Gastrocnemius medialis (tissue), 4 donors: ENCODE measurements around the gene GMCL2.

Source experiments
- CTCF ChIP-seq, 5 experiments: fragments of 450-650 bp in 3 of 5; fragments of 200-600 bp in 2 of 5; sonication (generic) in 2 of 5; IDR thresholded peaks in 4 of 5; conservative IDR thresholded peaks in 1 of 5; 1 replicate in 4 of 5; 2 replicates in 1 of 5; pipeline ENCODE4 v1.5.1; 2016 to 2019; ENCODE audit warnings: antibody characterized with exemption in 5 of 5, mild to moderate bottlenecking in 3 of 5, moderate library complexity in 3 of 5
- POLR2A ChIP-seq, 2 donors: fragments of 450-650 bp; IDR thresholded peaks; one replicate each; pipeline ENCODE4 v1.6.1; 2017; ENCODE audit warnings: antibody characterized with exemption in 2 of 2, mild to moderate bottlenecking in 2 of 2, moderate library complexity in 2 of 2

DNA sequence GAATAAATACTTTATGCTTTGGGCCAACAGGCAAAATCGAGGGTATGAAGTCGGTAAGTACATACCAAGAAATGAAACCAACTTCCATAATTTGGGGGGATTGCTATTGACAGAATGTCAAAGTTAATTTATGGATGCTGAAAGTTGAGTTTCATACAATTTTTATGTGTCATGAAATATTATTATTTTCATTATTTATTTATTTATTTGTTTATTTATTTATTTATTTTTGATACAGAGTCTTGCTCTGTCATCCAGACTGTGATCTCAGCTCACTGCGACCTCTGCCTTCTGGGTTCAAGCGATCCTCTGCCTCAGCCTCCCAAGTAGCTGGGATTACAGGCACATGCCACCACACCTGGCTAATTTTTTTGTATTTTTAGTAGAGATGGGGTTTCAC is 4.5 kb upstream of the GMCL2 start:
- TF ChIP-seq CTCF (IDR thresholded peaks at IDR 0.05 in 4 of 5, conservative IDR thresholded peaks at IDR 0.05 in 1 of 5) (no peak), POLR2A (IDR thresholded peaks at IDR 0.05) (no peak)
